ENCODE results near the gene PHF3. TPM values are rescaled to one million over a fixed set of nuclear protein-coding genes. Genes with fewer than 3 reads are reported as not detected.

PHF3 gene
- total RNA-seq, 1 experiment from 2014 or later, result 21.8 TPM

DNA sequence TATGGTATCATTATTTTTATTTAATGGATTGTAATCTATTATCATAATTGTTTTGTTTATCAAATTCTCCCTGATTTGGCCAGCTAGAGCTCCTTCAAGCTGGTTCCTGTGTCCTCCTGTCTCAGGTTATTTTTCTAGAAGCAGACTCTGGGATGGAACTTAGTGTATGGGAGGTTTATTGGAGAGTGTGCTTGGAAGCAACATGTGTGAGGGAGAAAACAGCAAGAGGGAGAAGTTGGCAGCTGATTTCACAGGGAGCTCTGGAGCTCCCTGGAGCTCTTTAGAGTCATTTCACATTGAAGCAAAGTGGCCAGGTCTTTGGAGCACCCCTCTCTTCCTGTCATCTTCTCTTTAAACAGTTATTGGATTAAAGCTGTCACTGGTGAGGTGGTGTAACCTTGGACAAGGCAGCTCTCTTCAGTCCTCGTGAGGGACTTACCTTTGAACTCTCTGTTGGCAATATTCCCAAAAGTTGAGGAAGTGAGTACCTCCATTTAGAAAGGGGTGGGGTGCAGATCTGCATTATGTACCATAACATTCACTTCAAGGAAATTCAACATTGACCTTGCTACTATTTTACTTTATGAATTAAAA is 103.6 kb downstream of the PHF3 start:
- no peak overlapping the region for H3K9ac ChIP-seq (ENCODE audit: low read length)
- BruUV-seq (replicated peaks), result no TSS peak
- no peaks in the 10 kb centered on the region for H3K79me2 ChIP-seq (ENCODE audit: low read length)
- no peaks in the 10 kb centered on the region for H3K36me3 ChIP-seq (ENCODE audit: low read depth, low read length)
- no peak overlapping the region for H3K4me2 ChIP-seq (ENCODE audit: low read length)
- H3K4me1 ChIP-seq (ENCODE audit: insufficient read depth, low read length), result peaks cover 40% of the 10 kb centered on the region
- H3K27me3 ChIP-seq (ENCODE audit: low read length), result no peaks in the 10 kb centered on the region
- CTCF ChIA-PET, result no interaction called here
- no peak for TF ChIP-seq EZH2 (IDR thresholded peaks at IDR 0.05; ENCODE audit: low read length, unreplicated experiment)
- no peak for TF ChIP-seq EZH2phosphoT487 (IDR thresholded peaks at IDR 0.05; ENCODE audit: borderline replicate concordance, low read length)
- TF ChIP-seq, protein P1, sequence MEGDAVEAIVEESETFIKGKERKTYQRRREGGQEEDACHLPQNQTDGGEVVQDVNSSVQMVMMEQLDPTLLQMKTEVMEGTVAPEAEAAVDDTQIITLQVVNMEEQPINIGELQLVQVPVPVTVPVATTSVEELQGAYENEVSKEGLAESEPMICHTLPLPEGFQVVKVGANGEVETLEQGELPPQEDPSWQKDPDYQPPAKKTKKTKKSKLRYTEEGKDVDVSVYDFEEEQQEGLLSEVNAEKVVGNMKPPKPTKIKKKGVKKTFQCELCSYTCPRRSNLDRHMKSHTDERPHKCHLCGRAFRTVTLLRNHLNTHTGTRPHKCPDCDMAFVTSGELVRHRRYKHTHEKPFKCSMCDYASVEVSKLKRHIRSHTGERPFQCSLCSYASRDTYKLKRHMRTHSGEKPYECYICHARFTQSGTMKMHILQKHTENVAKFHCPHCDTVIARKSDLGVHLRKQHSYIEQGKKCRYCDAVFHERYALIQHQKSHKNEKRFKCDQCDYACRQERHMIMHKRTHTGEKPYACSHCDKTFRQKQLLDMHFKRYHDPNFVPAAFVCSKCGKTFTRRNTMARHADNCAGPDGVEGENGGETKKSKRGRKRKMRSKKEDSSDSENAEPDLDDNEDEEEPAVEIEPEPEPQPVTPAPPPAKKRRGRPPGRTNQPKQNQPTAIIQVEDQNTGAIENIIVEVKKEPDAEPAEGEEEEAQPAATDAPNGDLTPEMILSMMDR (conservative IDR thresholded peaks at IDR 0.05; ENCODE audit: low read depth, low read length), result no peak
- no peaks in the 10 kb centered on the region for H3F3A ChIP-seq (ENCODE audit: low read length, unreplicated experiment)
- H4K20me1 ChIP-seq (ENCODE audit: low read length), result no peaks in the 10 kb centered on the region
- H3K9me3 ChIP-seq (ENCODE audit: low read length), result no peaks in the 10 kb centered on the region
- H3K9me2 ChIP-seq (replicated peaks; ENCODE audit: low read length), result no peaks in the 10 kb centered on the region
- H2AFZ ChIP-seq (ENCODE audit: low read length), result no peak overlapping the region
- H3K27ac ChIP-seq (ENCODE audit: low read length), result no peak overlapping the region
- ATAC-seq, result no peak
- no peak for DNase-seq
- POLR2A ChIA-PET (ENCODE audit: unreplicated experiment), result no interaction called here
- no peak overlapping the region for H3K4me3 ChIP-seq (ENCODE audit: low read length)
- intact Hi-C loops (cut with micrococcal nuclease), result no loop called here

DNA sequence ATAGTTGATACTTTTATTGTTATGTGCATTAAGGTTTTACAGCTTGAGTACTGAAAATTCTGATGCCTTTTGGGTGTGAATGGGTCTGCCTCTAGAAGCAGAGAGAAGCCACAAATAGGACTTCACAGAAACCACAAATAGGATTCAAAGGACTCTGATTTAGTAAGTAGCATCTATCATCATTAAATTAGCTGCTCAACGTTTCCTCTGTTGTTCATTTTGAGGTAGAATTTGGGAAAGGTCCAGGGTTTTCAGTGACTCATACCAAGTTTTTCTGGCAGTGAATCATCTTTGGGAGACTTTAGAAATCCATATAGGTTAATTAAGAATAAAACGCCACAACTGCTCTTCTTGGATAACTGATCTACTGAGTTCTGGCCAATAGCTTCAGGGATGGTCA is 105.1 kb downstream of the PHF3 start:
- intact Hi-C loops (cut with micrococcal nuclease), result no loop called here
- Histone ChIP-seq H3K79me2 (ENCODE audit: low read length) (no peaks in the 10 kb centered on the region), H3K9me2 (replicated peaks; ENCODE audit: low read length) (no peaks in the 10 kb centered on the region), H3F3A (ENCODE audit: low read length, unreplicated experiment) (no peaks in the 10 kb centered on the region), H3K36me3 (ENCODE audit: low read depth, low read length) (no peaks in the 10 kb centered on the region), H3K27ac (ENCODE audit: low read length) (no peak overlapping the region), H3K9me3 (ENCODE audit: low read length) (no peaks in the 10 kb centered on the region), H3K4me1 (ENCODE audit: insufficient read depth, low read length) (peaks cover 25% of the 10 kb centered on the region), H3K27me3 (ENCODE audit: low read length) (no peaks in the 10 kb centered on the region), H2AFZ (ENCODE audit: low read length) (no peak overlapping the region), H3K9ac (ENCODE audit: low read length) (no peak overlapping the region), H3K4me2 (ENCODE audit: low read length) (peak overlapping the region; percentile 6; the same call in 1 of the 2 replicates), H3K4me3 (ENCODE audit: low read length) (no peak overlapping the region), H4K20me1 (ENCODE audit: low read length) (no peaks in the 10 kb centered on the region)
- ChIA-PET CTCF (no interaction called here), POLR2A (ENCODE audit: unreplicated experiment) (no interaction called here)
- TF ChIP-seq EZH2phosphoT487 (IDR thresholded peaks at IDR 0.05; ENCODE audit: borderline replicate concordance, low read length), result no peak
- TF ChIP-seq, protein P1 (conservative IDR thresholded peaks at IDR 0.05; ENCODE audit: low read depth, low read length), result no peak
- TF ChIP-seq EZH2 (IDR thresholded peaks at IDR 0.05; ENCODE audit: low read length, unreplicated experiment), result no peak
- BruUV-seq (replicated peaks), result no TSS peak
- ATAC-seq, result no peak; the same call in 1 of the 2 replicates
- peak; percentile 85 for DNase-seq

DNA sequence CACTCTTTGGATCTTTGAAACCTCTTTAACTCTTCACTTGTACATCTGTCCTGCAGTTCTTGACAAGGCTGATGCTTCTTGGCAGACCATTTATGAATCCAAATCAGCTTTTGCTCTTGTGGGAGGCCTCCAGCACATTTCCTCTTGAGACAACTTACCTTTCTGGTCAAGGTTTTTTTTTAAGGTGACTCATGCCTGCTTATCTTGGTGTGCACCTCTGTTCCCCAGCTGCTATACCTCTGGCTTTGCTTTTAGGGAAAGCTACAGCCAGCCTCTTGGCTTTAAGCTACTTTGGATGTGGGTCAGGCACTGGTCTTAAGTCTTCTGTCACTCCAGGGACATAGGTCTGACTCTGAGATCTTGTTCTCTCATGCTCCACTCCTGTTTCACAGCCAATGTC is 106.5 kb downstream of the PHF3 start:
- CTCF ChIA-PET, result interaction anchor here (0.5 kb wide), 1 partner anchor 22 kb away, joined by 5 read pairs; no protein-coding TSS in a partner anchor

More for the DNA sequence above, 106.5 kb downstream of the PHF3 start:
- H3K4me2 ChIP-seq (ENCODE audit: low read length), result no peak overlapping the region
- H3K9me2 ChIP-seq (replicated peaks; ENCODE audit: low read length), result no peaks in the 10 kb centered on the region
- DNase-seq, result peak; percentile 51
- no peaks in the 10 kb centered on the region for H3F3A ChIP-seq (ENCODE audit: low read length, unreplicated experiment)
- no peaks in the 10 kb centered on the region for H3K27me3 ChIP-seq (ENCODE audit: low read length)
- no peak overlapping the region for H3K9ac ChIP-seq (ENCODE audit: low read length)
- no peak overlapping the region for H3K4me3 ChIP-seq (ENCODE audit: low read length)
- ATAC-seq, result no peak
- no peaks in the 10 kb centered on the region for H3K9me3 ChIP-seq (ENCODE audit: low read length)
- peaks cover 25% of the 10 kb centered on the region for H3K4me1 ChIP-seq (ENCODE audit: insufficient read depth, low read length)
- no peaks in the 10 kb centered on the region for H3K79me2 ChIP-seq (ENCODE audit: low read length)
- H4K20me1 ChIP-seq (ENCODE audit: low read length), result no peaks in the 10 kb centered on the region
- H3K36me3 ChIP-seq (ENCODE audit: low read depth, low read length), result no peaks in the 10 kb centered on the region
- H3K27ac ChIP-seq (ENCODE audit: low read length), result no peak overlapping the region
- POLR2A ChIA-PET (ENCODE audit: unreplicated experiment), result no interaction called here
- no TSS peak for BruUV-seq (replicated peaks)
- H2AFZ ChIP-seq (ENCODE audit: low read length), result no peak overlapping the region
- intact Hi-C loops (cut with micrococcal nuclease), result no loop called here
- TF ChIP-seq, protein P1 (conservative IDR thresholded peaks at IDR 0.05; ENCODE audit: low read depth, low read length), result no peak
- TF ChIP-seq EZH2phosphoT487 (IDR thresholded peaks at IDR 0.05; ENCODE audit: borderline replicate concordance, low read length), result no peak
- TF ChIP-seq EZH2 (IDR thresholded peaks at IDR 0.05; ENCODE audit: low read length, unreplicated experiment), result no peak

Measured in PC-3 (cell line).